Ishikawa (cell line): ENCODE measurements around the gene TBC1D16.

Experiments used
- CEBPB ChIP-seq: IDR thresholded peaks from 2 replicates; pipeline ENCODE4 v1.6.1; 2012
- EGR1 ChIP-seq: IDR thresholded peaks from 2 replicates; pipeline ENCODE4 v1.6.1; 2012
- EP300 ChIP-seq: IDR thresholded peaks from 2 replicates; pipeline ENCODE4 v1.6.1; 2012; ENCODE audit warnings: borderline replicate concordance
- RAD21 ChIP-seq: IDR thresholded peaks from 2 replicates; pipeline ENCODE4 v1.6.1; 2012; ENCODE audit warnings: low read depth
- REST ChIP-seq: IDR thresholded peaks from 2 replicates; pipeline ENCODE4 v1.6.1; 2012; ENCODE audit warnings: low read depth, mild to moderate bottlenecking
- TAF1 ChIP-seq: IDR thresholded peaks from 2 replicates; pipeline ENCODE4 v1.6.1; 2012; ENCODE audit warnings: low read depth, mild to moderate bottlenecking
- YY1 ChIP-seq: IDR thresholded peaks from 2 replicates; pipeline ENCODE4 v1.6.1; 2012; ENCODE audit warnings: low read depth
- ZBTB7A ChIP-seq: IDR thresholded peaks from 2 replicates; pipeline ENCODE4 v1.6.1; 2012; ENCODE audit warnings: low read depth

GRCh38 chr17:79915850-79916430 is 119.7 kb downstream of the TBC1D16 start:
- no peak for TF ChIP-seq REST
- no peak for TF ChIP-seq EGR1
- TF ChIP-seq YY1 = 0 out of 2 replicates have a peak, but pooled peaks have one; percentile 15
- TF ChIP-seq RAD21 = peak; percentile 93
- TF ChIP-seq CEBPB = no peak
- peak; percentile 89; the same call in 1 of the 2 replicates for TF ChIP-seq ZBTB7A
- peak; percentile 70; the same call in 1 of the 2 replicates for TF ChIP-seq EP300
- TF ChIP-seq TAF1 = no peak
